GM23338 (cell line): Measurements from ENCODE around the gene TTC17. TPM values are rescaled to one million over a fixed set of nuclear protein-coding genes. Genes with fewer than 3 reads are reported as not detected.
A peak's percentile ranks its signal among the peaks of the same experiment; 100 is the strongest.

Experiments
- ATAC-seq: fragments of 200-7000 bp; cut with Tn5 transposase; 3 replicates; pipeline ENCODE4 v1.9.1; 2020
- DNase-seq: peaks from one replicate; pipeline ENCODE4 v3.0.0-alpha.2; 2015; ENCODE audit warnings: low spot score
- H2AFZ ChIP-seq: fragments of 200-600 bp; sonication (generic); 2 replicates; pipeline ENCODE4 v1.8.0; 2016; ENCODE audit warnings: antibody characterized with exemption, mild to moderate bottlenecking, moderate library complexity
- H3F3A ChIP-seq: fragments of 200-600 bp; sonication (generic); replicated peaks from 2 replicates; pipeline ENCODE4 v1.8.0; 2017; ENCODE audit warnings: antibody characterized with exemption, mixed run types, low read depth
- H3K27ac ChIP-seq: fragments of 200-600 bp; sonication (generic); 2 replicates; pipeline ENCODE4 v1.6.1; 2016; ENCODE audit warnings: low read depth
- H3K27me3 ChIP-seq: fragments of 200-600 bp; sonication (generic); 2 replicates; pipeline ENCODE4 v1.8.0; 2016; ENCODE audit warnings: mild to moderate bottlenecking, mixed run types, moderate library complexity; ENCODE audit not compliant: insufficient read depth
- H3K36me3 ChIP-seq: fragments of 200-600 bp; sonication (generic); 2 replicates; pipeline ENCODE4 v1.8.0; 2016; ENCODE audit warnings: mild to moderate bottlenecking; ENCODE audit not compliant: insufficient read depth
- H3K4me1 ChIP-seq: fragments of 200-600 bp; sonication (generic); 2 replicates; pipeline ENCODE4 v1.8.0; 2016; ENCODE audit warnings: mild to moderate bottlenecking, moderate library complexity; ENCODE audit not compliant: insufficient read depth
- H3K4me2 ChIP-seq: fragments of 200-600 bp; sonication (generic); 2 replicates; pipeline ENCODE4 v1.7.1; 2017; ENCODE audit warnings: mixed run types
- H3K4me3 ChIP-seq: fragments of 200-600 bp; sonication (generic); 2 replicates; pipeline ENCODE4 v1.6.1; 2016; ENCODE audit warnings: mixed run types
- H3K79me2 ChIP-seq: fragments of 200-600 bp; sonication (generic); replicated peaks from 2 replicates; pipeline ENCODE4 v1.8.0; 2017; ENCODE audit warnings: mild to moderate bottlenecking; ENCODE audit not compliant: insufficient read depth
- H3K9me2 ChIP-seq: fragments of 200-600 bp; sonication (generic); 2 replicates; pipeline ENCODE4 v1.8.0; 2017; ENCODE audit not compliant: insufficient read depth
- H4K20me1 ChIP-seq: fragments of 200-600 bp; sonication (generic); replicated peaks from 2 replicates; pipeline ENCODE4 v1.8.0; 2017; ENCODE audit warnings: mild to moderate bottlenecking; ENCODE audit not compliant: insufficient read depth
- H3K27ac Mint-ChIP-seq: 2 replicates; pipeline ENCODE4 v1.8.0; 2020; ENCODE audit warnings: inconsistent platforms, mild to moderate bottlenecking, moderate library complexity, mixed read lengths
- H3K27me3 Mint-ChIP-seq: 3 replicates; pipeline ENCODE4 v1.8.0; 2022; ENCODE audit warnings: low read depth, mild to moderate bottlenecking, moderate library complexity, mixed read lengths, inconsistent platforms; ENCODE audit not compliant: insufficient read depth, poor library complexity
- H3K36me3 Mint-ChIP-seq: 3 replicates; pipeline ENCODE4 v1.8.0; 2021; ENCODE audit warnings: low read depth, mild to moderate bottlenecking, inconsistent platforms, moderate library complexity, mixed read lengths
- H3K4me1 Mint-ChIP-seq: 3 replicates; pipeline ENCODE4 v1.8.0; 2020; ENCODE audit warnings: mild to moderate bottlenecking, inconsistent platforms, mixed read lengths
- H3K4me3 Mint-ChIP-seq: 3 replicates; pipeline ENCODE4 v1.8.0; 2021; ENCODE audit warnings: moderate library complexity, mild to moderate bottlenecking, inconsistent platforms, mixed read lengths
- H3K9me3 Mint-ChIP-seq: 3 replicates; pipeline ENCODE4 v1.8.0; 2020; ENCODE audit warnings: moderate library complexity, mild to moderate bottlenecking, inconsistent platforms, mixed read lengths
- CREB1 ChIP-seq: fragments of 250-450 bp; sonication (Bioruptor Pico); IDR thresholded peaks from 2 replicates; pipeline ENCODE4 v1.5.0; 2020; ENCODE audit warnings: low read depth, mild to moderate bottlenecking, moderate library complexity
- JUNB ChIP-seq: IDR thresholded peaks from one replicate; pipeline ENCODE4 v1.6.1; 2016; ENCODE audit warnings: antibody characterized with exemption; ENCODE audit not compliant: unreplicated experiment
- NANOG ChIP-seq: IDR thresholded peaks from 2 replicates; pipeline ENCODE4 v1.6.1; 2016; ENCODE audit warnings: antibody characterized with exemption, borderline replicate concordance
- POLR2AphosphoS5 ChIP-seq: IDR thresholded peaks from 2 replicates; pipeline ENCODE4 v1.6.1; 2016; ENCODE audit warnings: antibody characterized with exemption, low read depth
- STAT1 ChIP-seq: IDR thresholded peaks from one replicate; pipeline ENCODE4 v1.6.1; 2016; ENCODE audit warnings: antibody characterized with exemption; ENCODE audit not compliant: unreplicated experiment
- ZNF331 ChIP-seq: fragments of 250-450 bp; sonication (Bioruptor Pico); IDR thresholded peaks from 2 replicates; pipeline ENCODE4 v1.5.0; 2020; ENCODE audit warnings: low read depth, mild to moderate bottlenecking, moderate library complexity
- polyA plus RNA-seq: library from polyadenylated mRNA; unstranded; fragments of >200 nt; fragmentation: Nextera tagmentation; extraction: Ambion mirVana; gene quantifications from 2 replicates; pipeline ENCODE4 v1.2.1, GENCODE V29; 2016
- total RNA-seq: library from RNA; depleted of rRNA; stranded (reverse); fragments of >200 nt; shearing (Covaris generic); gene quantifications from 2 replicates; pipeline ENCODE4 v1.2.3, GENCODE V29; 2014
- TF ChIP-seq, protein P1 (sequence below), 2 experiments: fragments of 200-600 bp in 1 of 2; sonication (generic) in 1 of 2; conservative IDR thresholded peaks; 2 replicates each; pipeline versions ENCODE4 v1.5.1 to v1.6.1; 2016 to 2017; ENCODE audit warnings: antibody characterized with exemption in 2 of 2, low read depth in 2 of 2, mild to moderate bottlenecking in 2 of 2, moderate library complexity in 1 of 2
- TF ChIP-seq, protein P2 (sequence below): IDR thresholded peaks from one replicate; pipeline ENCODE4 v1.6.1; 2018; ENCODE audit warnings: antibody characterized with exemption; ENCODE audit not compliant: unreplicated experiment
- TF ChIP-seq, protein P3 (sequence below): IDR thresholded peaks from 2 replicates; pipeline ENCODE4 v1.6.1; 2016; ENCODE audit warnings: antibody characterized with exemption

The TTC17 gene
- total and polyA plus RNA-seq, 2 experiments from 2014 or later, result 59.3 to 87.9 TPM

DNA sequence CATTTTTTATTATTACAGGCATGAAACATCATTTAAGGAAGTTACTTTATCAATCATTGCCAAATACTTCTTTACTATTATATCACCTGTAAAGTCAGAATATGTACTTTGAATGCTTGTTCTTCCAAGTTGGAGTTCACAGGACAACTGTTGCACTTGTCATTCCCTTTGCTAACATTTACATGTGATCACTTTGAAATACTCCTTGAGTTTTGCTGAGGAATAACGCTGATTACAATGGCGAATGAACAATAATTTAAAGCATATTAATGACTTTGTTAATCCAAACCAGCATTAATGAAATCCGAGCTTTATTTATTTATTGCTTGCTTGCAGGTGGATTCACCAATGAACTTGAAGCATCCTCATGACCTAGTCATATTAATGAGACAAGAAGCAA is 20.2 kb downstream of the TTC17 start:
- Histone ChIP-seq H4K20me1 (no peaks in the 10 kb centered on the region; the same call in none of the 2 replicates), H3K27ac (no peak overlapping the region)
- TF ChIP-seq, protein P1, sequence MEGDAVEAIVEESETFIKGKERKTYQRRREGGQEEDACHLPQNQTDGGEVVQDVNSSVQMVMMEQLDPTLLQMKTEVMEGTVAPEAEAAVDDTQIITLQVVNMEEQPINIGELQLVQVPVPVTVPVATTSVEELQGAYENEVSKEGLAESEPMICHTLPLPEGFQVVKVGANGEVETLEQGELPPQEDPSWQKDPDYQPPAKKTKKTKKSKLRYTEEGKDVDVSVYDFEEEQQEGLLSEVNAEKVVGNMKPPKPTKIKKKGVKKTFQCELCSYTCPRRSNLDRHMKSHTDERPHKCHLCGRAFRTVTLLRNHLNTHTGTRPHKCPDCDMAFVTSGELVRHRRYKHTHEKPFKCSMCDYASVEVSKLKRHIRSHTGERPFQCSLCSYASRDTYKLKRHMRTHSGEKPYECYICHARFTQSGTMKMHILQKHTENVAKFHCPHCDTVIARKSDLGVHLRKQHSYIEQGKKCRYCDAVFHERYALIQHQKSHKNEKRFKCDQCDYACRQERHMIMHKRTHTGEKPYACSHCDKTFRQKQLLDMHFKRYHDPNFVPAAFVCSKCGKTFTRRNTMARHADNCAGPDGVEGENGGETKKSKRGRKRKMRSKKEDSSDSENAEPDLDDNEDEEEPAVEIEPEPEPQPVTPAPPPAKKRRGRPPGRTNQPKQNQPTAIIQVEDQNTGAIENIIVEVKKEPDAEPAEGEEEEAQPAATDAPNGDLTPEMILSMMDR (conservative IDR thresholded peaks at IDR 0.05; ENCODE audit: low read depth in 2 of 2), result no peak

DNA sequence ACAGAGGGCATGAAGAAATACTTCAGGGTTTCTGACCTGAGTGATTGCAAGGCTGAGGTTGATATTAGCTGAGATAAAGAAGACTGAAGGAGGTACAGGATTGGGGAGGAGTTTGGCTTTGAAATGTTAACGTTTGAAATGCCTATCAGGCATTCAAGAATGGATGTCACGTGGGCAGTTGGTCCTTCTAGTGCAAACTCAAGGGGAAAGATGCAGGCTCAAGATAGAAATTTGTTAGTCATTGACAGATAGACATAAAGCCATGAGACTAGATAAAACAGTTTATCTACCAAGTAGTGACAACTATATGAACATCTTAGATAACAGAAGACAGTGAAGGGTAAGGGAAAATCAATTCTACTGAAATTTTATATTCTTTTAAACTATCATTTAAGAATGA is 23.1 kb downstream of the TTC17 start:
- DNase-seq, result peak; percentile 59

More for the DNA sequence above, 20.2 kb downstream of the TTC17 start:
- Histone ChIP-seq H3K4me1 (peaks cover 6% of the 10 kb centered on the region), H3K9me2 (no peaks in the 10 kb centered on the region), H2AFZ (no peak overlapping the region), H3K79me2 (peaks cover 59% of the 10 kb centered on the region), H3K27me3 (no peaks in the 10 kb centered on the region), H3K36me3 (0 out of 2 replicates have a peak, but pooled peaks cover 2% of the 10 kb centered on the region), H3K4me3 (no peak overlapping the region), H3K4me2 (no peak overlapping the region), H3F3A (no peaks in the 10 kb centered on the region)
- H3K36me3 Mint-ChIP-seq, result peaks cover 4% of the 10 kb centered on the region; the same call in 2 of the 3 replicates
- no peaks in the 10 kb centered on the region for H3K27me3 Mint-ChIP-seq
- H3K9me3 Mint-ChIP-seq, result no peaks in the 10 kb centered on the region
- peaks cover 21% of the 10 kb centered on the region for H3K4me1 Mint-ChIP-seq
- no peak overlapping the region for H3K27ac Mint-ChIP-seq
- no peak for DNase-seq
- no peak for ATAC-seq
- no peak overlapping the region for H3K4me3 Mint-ChIP-seq

More for the DNA sequence above, 23.1 kb downstream of the TTC17 start:
- peak; percentile 58 for ATAC-seq
- H3K4me3 ChIP-seq, result no peak overlapping the region
- H4K20me1 ChIP-seq, result no peaks in the 10 kb centered on the region; the same call in 1 of the 2 replicates
- H3K9me2 ChIP-seq, result no peaks in the 10 kb centered on the region
- peaks cover 33% of the 10 kb centered on the region for H3K79me2 ChIP-seq
- no peak overlapping the region for H3K4me2 ChIP-seq
- no peak overlapping the region for H3K27ac ChIP-seq
- Mint-ChIP-seq H3K4me3 (no peak overlapping the region), H3K27ac (no peak overlapping the region), H3K4me1 (peaks cover 11% of the 10 kb centered on the region), H3K9me3 (no peaks in the 10 kb centered on the region), H3K36me3 (peaks cover 4% of the 10 kb centered on the region; the same call in 2 of the 3 replicates), H3K27me3 (no peaks in the 10 kb centered on the region)
- H3F3A ChIP-seq, result no peaks in the 10 kb centered on the region
- no peaks in the 10 kb centered on the region for H3K27me3 ChIP-seq
- no peak overlapping the region for H2AFZ ChIP-seq
- peaks cover 6% of the 10 kb centered on the region for H3K4me1 ChIP-seq
- TF ChIP-seq NANOG (no peak), STAT1 (no peak), JUNB (no peak), ZNF331 (CRISPR knock-in tag) (no peak), POLR2AphosphoS5 (no peak), CREB1 (CRISPR knock-in tag) (no peak)
- TF ChIP-seq, protein P2, sequence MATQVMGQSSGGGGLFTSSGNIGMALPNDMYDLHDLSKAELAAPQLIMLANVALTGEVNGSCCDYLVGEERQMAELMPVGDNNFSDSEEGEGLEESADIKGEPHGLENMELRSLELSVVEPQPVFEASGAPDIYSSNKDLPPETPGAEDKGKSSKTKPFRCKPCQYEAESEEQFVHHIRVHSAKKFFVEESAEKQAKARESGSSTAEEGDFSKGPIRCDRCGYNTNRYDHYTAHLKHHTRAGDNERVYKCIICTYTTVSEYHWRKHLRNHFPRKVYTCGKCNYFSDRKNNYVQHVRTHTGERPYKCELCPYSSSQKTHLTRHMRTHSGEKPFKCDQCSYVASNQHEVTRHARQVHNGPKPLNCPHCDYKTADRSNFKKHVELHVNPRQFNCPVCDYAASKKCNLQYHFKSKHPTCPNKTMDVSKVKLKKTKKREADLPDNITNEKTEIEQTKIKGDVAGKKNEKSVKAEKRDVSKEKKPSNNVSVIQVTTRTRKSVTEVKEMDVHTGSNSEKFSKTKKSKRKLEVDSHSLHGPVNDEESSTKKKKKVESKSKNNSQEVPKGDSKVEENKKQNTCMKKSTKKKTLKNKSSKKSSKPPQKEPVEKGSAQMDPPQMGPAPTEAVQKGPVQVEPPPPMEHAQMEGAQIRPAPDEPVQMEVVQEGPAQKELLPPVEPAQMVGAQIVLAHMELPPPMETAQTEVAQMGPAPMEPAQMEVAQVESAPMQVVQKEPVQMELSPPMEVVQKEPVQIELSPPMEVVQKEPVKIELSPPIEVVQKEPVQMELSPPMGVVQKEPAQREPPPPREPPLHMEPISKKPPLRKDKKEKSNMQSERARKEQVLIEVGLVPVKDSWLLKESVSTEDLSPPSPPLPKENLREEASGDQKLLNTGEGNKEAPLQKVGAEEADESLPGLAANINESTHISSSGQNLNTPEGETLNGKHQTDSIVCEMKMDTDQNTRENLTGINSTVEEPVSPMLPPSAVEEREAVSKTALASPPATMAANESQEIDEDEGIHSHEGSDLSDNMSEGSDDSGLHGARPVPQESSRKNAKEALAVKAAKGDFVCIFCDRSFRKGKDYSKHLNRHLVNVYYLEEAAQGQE, result no peak
- TF ChIP-seq, protein P1 (conservative IDR thresholded peaks at IDR 0.05; ENCODE audit: low read depth in 2 of 2), result no peak
- TF ChIP-seq, protein P3, sequence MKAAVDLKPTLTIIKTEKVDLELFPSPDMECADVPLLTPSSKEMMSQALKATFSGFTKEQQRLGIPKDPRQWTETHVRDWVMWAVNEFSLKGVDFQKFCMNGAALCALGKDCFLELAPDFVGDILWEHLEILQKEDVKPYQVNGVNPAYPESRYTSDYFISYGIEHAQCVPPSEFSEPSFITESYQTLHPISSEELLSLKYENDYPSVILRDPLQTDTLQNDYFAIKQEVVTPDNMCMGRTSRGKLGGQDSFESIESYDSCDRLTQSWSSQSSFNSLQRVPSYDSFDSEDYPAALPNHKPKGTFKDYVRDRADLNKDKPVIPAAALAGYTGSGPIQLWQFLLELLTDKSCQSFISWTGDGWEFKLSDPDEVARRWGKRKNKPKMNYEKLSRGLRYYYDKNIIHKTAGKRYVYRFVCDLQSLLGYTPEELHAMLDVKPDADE, result no peak
- H3K36me3 ChIP-seq, result 0 out of 2 replicates have a peak, but pooled peaks cover 2% of the 10 kb centered on the region
